ENCODE measurements around the gene KIRREL3. TPM values are rescaled to one million over a fixed set of nuclear protein-coding genes. Genes with fewer than 3 reads are reported as not detected.

Gene KIRREL3
- total and polyA plus RNA-seq, 2 of the 8 experiments (the other 6 are each of a cell fraction or from before 2014, with no cell fraction given): 0.29 to 0.32 TPM

DNA sequence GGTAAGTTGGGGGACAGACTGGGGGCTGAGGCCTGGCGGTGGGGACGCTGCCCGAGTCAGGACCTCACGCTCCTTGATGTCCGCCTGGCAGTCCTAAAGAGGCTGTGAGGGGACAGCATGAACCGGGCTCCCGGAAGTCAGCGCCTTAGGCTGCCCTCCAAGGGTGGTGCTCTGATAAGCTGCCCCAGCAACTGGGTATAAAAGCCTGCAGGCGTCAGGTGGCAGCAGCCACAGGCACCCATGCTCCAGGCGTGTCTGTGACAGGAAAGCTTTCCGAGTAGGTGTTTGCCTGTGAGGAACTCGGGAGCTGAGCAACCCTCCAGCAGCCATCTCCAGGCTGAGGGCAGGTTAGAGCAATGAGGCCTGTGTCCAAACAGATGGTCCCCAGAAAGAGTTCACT, 592.1 kb downstream of the KIRREL3 start (continued):
- no peak for TF ChIP-seq BCL11A (IDR thresholded peaks at IDR 0.05; ENCODE audit: low read depth in 2 of 2, low read length in 2 of 2)
- TF ChIP-seq CHD2 (IDR thresholded peaks at IDR 0.05; ENCODE audit: low read length): no peak
- TF ChIP-seq SP2 (IDR thresholded peaks at IDR 0.05; ENCODE audit: low read length): no peak
- no peak for TF ChIP-seq JUND (IDR thresholded peaks at IDR 0.05; ENCODE audit: low read length)
- TF ChIP-seq SP4 (IDR thresholded peaks at IDR 0.05; ENCODE audit: low read length): no peak
- TF ChIP-seq RNF2 (IDR thresholded peaks at IDR 0.05; ENCODE audit: borderline replicate concordance, low read depth, low read length, missing control alignments, poor library complexity, severe bottlenecking): no peak

All from H1 (cell line).